C4-2B (cell line): ENCODE results near the gene SPOCK3.

Source experiments
- ZFX ChIP-seq: fragments of 450-650 bp; IDR thresholded peaks from 2 replicates; pipeline ENCODE4 v1.6.1; 2017
- TF ChIP-seq, protein P1 (sequence below): fragments of 450-650 bp; conservative IDR thresholded peaks from 2 replicates; pipeline ENCODE4 v1.5.1; 2017; ENCODE audit warnings: mild to moderate bottlenecking

- TF ChIP-seq, protein P1, sequence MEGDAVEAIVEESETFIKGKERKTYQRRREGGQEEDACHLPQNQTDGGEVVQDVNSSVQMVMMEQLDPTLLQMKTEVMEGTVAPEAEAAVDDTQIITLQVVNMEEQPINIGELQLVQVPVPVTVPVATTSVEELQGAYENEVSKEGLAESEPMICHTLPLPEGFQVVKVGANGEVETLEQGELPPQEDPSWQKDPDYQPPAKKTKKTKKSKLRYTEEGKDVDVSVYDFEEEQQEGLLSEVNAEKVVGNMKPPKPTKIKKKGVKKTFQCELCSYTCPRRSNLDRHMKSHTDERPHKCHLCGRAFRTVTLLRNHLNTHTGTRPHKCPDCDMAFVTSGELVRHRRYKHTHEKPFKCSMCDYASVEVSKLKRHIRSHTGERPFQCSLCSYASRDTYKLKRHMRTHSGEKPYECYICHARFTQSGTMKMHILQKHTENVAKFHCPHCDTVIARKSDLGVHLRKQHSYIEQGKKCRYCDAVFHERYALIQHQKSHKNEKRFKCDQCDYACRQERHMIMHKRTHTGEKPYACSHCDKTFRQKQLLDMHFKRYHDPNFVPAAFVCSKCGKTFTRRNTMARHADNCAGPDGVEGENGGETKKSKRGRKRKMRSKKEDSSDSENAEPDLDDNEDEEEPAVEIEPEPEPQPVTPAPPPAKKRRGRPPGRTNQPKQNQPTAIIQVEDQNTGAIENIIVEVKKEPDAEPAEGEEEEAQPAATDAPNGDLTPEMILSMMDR: no peak
- TF ChIP-seq ZFX: no peak
These were observed 238.1 kb downstream of the SPOCK3 start for GRCh38 chr4:166996216-166996615.
